ENCODE results near the gene SMAD4. TPM values are rescaled to one million over a fixed set of nuclear protein-coding genes. Genes with fewer than 3 reads are reported as not detected.
A peak's percentile ranks its signal among the peaks of the same experiment; 100 is the strongest.

SMAD4 gene
- total RNA-seq, 2 donors from 2014 or later, result 132 to 133 TPM

DNA sequence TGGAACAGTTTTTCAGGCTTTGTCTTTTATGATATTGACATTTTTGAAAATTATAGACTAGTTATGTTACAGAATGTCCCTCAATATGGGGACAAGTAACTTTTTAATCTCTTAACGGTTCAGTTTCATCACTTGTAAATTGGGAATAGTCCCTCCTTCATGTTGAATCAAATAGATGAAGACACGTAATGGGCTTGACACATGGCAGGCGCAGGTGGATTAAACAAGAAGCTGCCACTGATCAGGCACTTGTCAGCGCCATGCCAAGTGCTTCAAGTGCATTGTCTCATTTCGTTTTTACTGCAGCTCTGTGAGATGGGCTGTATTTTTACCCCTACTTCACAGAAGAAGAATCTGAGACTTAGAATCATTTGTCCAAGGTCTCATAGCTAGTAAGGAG is 9.5 kb upstream of the SMAD4 start:
- no peak for DNase-seq
- Histone ChIP-seq H3K4me3 (ENCODE audit: low read length) (no peak overlapping the region), H3K27ac (ENCODE audit: low read depth, low read length) (no peak overlapping the region), H3K36me3 (ENCODE audit: control insufficient read depth, insufficient read depth, low read length) (no peaks in the 10 kb centered on the region), H3K9ac (ENCODE audit: extremely low read depth, low read length, poor library complexity, severe bottlenecking) (no peak overlapping the region), H3K9me3 (ENCODE audit: control insufficient read depth, low read length) (peaks cover 15% of the 10 kb centered on the region), H3K27me3 (ENCODE audit: control insufficient read depth, insufficient read depth, low read length, poor library complexity, severe bottlenecking) (no peaks in the 10 kb centered on the region), H3K4me1 (ENCODE audit: control insufficient read depth, insufficient read depth, low read length) (peaks cover 2% of the 10 kb centered on the region)
- no peaks in the 10 kb centered on the region for H3K27me3 Mint-ChIP-seq (ENCODE audit: insufficient read depth)
- peaks cover 5% of the 10 kb centered on the region for H3K36me3 Mint-ChIP-seq (ENCODE audit: low read depth)
- 92 to 96% methylated on average over 5 of the region's 5 CpGs for WGBS, 2 experiments (ENCODE audit: insufficient coverage in 1 of 2, insufficient read length in 1 of 2)
- H3K4me3 Mint-ChIP-seq, result no peak overlapping the region
- no peak overlapping the region for H3K27ac Mint-ChIP-seq
- peaks cover 5% of the 10 kb centered on the region for H3K4me1 Mint-ChIP-seq
- TF ChIP-seq, protein P1, sequence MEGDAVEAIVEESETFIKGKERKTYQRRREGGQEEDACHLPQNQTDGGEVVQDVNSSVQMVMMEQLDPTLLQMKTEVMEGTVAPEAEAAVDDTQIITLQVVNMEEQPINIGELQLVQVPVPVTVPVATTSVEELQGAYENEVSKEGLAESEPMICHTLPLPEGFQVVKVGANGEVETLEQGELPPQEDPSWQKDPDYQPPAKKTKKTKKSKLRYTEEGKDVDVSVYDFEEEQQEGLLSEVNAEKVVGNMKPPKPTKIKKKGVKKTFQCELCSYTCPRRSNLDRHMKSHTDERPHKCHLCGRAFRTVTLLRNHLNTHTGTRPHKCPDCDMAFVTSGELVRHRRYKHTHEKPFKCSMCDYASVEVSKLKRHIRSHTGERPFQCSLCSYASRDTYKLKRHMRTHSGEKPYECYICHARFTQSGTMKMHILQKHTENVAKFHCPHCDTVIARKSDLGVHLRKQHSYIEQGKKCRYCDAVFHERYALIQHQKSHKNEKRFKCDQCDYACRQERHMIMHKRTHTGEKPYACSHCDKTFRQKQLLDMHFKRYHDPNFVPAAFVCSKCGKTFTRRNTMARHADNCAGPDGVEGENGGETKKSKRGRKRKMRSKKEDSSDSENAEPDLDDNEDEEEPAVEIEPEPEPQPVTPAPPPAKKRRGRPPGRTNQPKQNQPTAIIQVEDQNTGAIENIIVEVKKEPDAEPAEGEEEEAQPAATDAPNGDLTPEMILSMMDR (conservative IDR thresholded peaks at IDR 0.05), result no peak
- H3K9me3 Mint-ChIP-seq, result peaks cover 5% of the 10 kb centered on the region

- no peak overlapping the region for H3K27ac ChIP-seq (ENCODE audit: low read depth, low read length)
- Mint-ChIP-seq H3K4me3 (no peak overlapping the region), H3K27me3 (ENCODE audit: insufficient read depth) (no peaks in the 10 kb centered on the region), H3K36me3 (ENCODE audit: low read depth) (peaks cover 5% of the 10 kb centered on the region), H3K4me1 (peaks cover 5% of the 10 kb centered on the region), H3K27ac (no peak overlapping the region), H3K9me3 (peaks cover 5% of the 10 kb centered on the region)
- no peaks in the 10 kb centered on the region for H3K27me3 ChIP-seq (ENCODE audit: control insufficient read depth, insufficient read depth, low read length, poor library complexity, severe bottlenecking)
- DNase-seq, result no peak
- WGBS, 2 experiments (ENCODE audit: insufficient coverage in 1 of 2, insufficient read length in 1 of 2), result 92 to 93% methylated on average over 2 to 5 of the region's 5 CpGs
- peaks cover 4% of the 10 kb centered on the region for H3K4me1 ChIP-seq (ENCODE audit: control insufficient read depth, insufficient read depth, low read length)
- no peaks in the 10 kb centered on the region for H3K36me3 ChIP-seq (ENCODE audit: control insufficient read depth, insufficient read depth, low read length)
- TF ChIP-seq, protein P1 (conservative IDR thresholded peaks at IDR 0.05), result no peak
- no peak overlapping the region for H3K4me3 ChIP-seq (ENCODE audit: low read length)
- H3K9me3 ChIP-seq (ENCODE audit: control insufficient read depth, low read length), result peaks cover 15% of the 10 kb centered on the region
- no peak overlapping the region for H3K9ac ChIP-seq (ENCODE audit: extremely low read depth, low read length, poor library complexity, severe bottlenecking)
These were observed 8.6 kb upstream of the SMAD4 start for GRCh38 chr18:51021226-51021965.

DNA sequence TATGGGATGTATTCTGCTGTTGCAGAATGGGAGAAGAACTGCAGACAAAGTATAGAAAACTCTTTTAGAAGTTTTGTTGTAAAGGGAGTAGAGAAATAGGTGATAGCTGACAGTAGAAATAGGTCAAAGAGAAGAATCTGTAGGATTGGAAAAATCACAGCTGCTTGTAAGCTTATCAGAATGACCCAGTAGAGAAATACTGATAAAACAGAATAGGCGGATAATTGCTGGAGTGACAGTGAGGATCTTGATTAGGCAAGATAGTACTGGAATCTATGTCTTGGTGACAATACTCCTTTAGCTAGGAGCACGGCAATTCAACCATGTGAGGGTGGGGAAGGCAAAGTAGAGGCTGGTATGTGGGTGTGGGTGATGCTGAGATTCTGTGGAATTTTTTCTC is 4.5 kb upstream of the SMAD4 start:
- peaks cover 5% of the 10 kb centered on the region for H3K9me3 Mint-ChIP-seq
- H3K4me3 Mint-ChIP-seq, result no peak overlapping the region
- H3K4me1 Mint-ChIP-seq, result no peaks in the 10 kb centered on the region
- H3K4me3 ChIP-seq (ENCODE audit: low read length), result peak overlapping the region; percentile 10
- no peaks in the 10 kb centered on the region for H3K27me3 ChIP-seq (ENCODE audit: control insufficient read depth, insufficient read depth, low read length, poor library complexity, severe bottlenecking)
- WGBS, 2 experiments (ENCODE audit: insufficient coverage in 1 of 2, insufficient read length in 1 of 2), result 80 to 83% methylated on average over 2 of the region's 2 CpGs
- H3K36me3 ChIP-seq (ENCODE audit: control insufficient read depth, insufficient read depth, low read length), result no peaks in the 10 kb centered on the region
- no peaks in the 10 kb centered on the region for H3K27me3 Mint-ChIP-seq (ENCODE audit: insufficient read depth)
- H3K36me3 Mint-ChIP-seq (ENCODE audit: low read depth), result peaks cover 5% of the 10 kb centered on the region
- no peak overlapping the region for H3K27ac ChIP-seq (ENCODE audit: low read depth, low read length)
- H3K9me3 ChIP-seq (ENCODE audit: control insufficient read depth, low read length), result peaks cover 15% of the 10 kb centered on the region
- DNase-seq, result no peak
- peaks cover 14% of the 10 kb centered on the region for H3K4me1 ChIP-seq (ENCODE audit: control insufficient read depth, insufficient read depth, low read length)
- H3K27ac Mint-ChIP-seq, result no peak overlapping the region
- TF ChIP-seq, protein P1 (conservative IDR thresholded peaks at IDR 0.05), result no peak
- no peak overlapping the region for H3K9ac ChIP-seq (ENCODE audit: extremely low read depth, low read length, poor library complexity, severe bottlenecking)
